Glutamatergic neuron (in vitro differentiated cells): ENCODE results near the gene KLHL36. TPM values are rescaled to one million over a fixed set of nuclear protein-coding genes. Genes with fewer than 3 reads are reported as not detected.

Experiments used
- DNase-seq: peaks from one replicate; pipeline ENCODE4 v3.0.0; 2022
- H3K27ac Mint-ChIP-seq: one replicate; pipeline ENCODE4 v1.8.0; 2020; ENCODE audit warnings: mild to moderate bottlenecking, mixed read lengths, inconsistent platforms; ENCODE audit not compliant: unreplicated experiment
- H3K27me3 Mint-ChIP-seq: one replicate; pipeline ENCODE4 v1.8.0; 2020; ENCODE audit warnings: mild to moderate bottlenecking, moderate library complexity, mixed read lengths, inconsistent platforms; ENCODE audit not compliant: unreplicated experiment
- H3K36me3 Mint-ChIP-seq: one replicate; pipeline ENCODE4 v1.8.0; 2020; ENCODE audit warnings: mild to moderate bottlenecking, mixed read lengths, inconsistent platforms; ENCODE audit not compliant: unreplicated experiment
- H3K4me1 Mint-ChIP-seq: one replicate; pipeline ENCODE4 v1.8.0; 2020; ENCODE audit warnings: mild to moderate bottlenecking, low read depth, mixed read lengths, inconsistent platforms; ENCODE audit not compliant: unreplicated experiment
- H3K4me3 Mint-ChIP-seq: one replicate; pipeline ENCODE4 v1.8.0; 2020; ENCODE audit warnings: mild to moderate bottlenecking, mixed read lengths, inconsistent platforms; ENCODE audit not compliant: unreplicated experiment
- H3K9me3 Mint-ChIP-seq: one replicate; pipeline ENCODE4 v1.8.0; 2020; ENCODE audit warnings: mild to moderate bottlenecking, moderate library complexity, mixed read lengths, inconsistent platforms; ENCODE audit not compliant: unreplicated experiment
- total RNA-seq: library from RNA; stranded (reverse); fragmentation: NEBNext Ultra II Directional; extraction: Animal tissue kit (Norgen Biotek cat#: 25700); gene quantifications from one replicate; pipeline ENCODE4 v1.2.1, GENCODE V29; 2021; ENCODE audit not compliant: unreplicated experiment
- TF ChIP-seq, protein P1 (sequence below): fragments of 200-600 bp; sonication (generic); IDR thresholded peaks from one replicate; pipeline ENCODE4 v1.5.0; 2021; ENCODE audit not compliant: partially characterized antibody, unreplicated experiment

KLHL36 gene
- total RNA-seq, 1 donor from 2014 or later, result 38.2 TPM

GRCh38 chr16:84710686-84711085 is 62.4 kb downstream of the KLHL36 start:
- DNase-seq, result no peak
- peaks cover 4% of the 10 kb centered on the region for H3K36me3 Mint-ChIP-seq
- peaks cover 10% of the 10 kb centered on the region for H3K9me3 Mint-ChIP-seq
- H3K27ac Mint-ChIP-seq, result no peak overlapping the region
- H3K4me1 Mint-ChIP-seq, result peaks cover 37% of the 10 kb centered on the region
- peaks cover 4% of the 10 kb centered on the region for H3K27me3 Mint-ChIP-seq
- TF ChIP-seq, protein P1, sequence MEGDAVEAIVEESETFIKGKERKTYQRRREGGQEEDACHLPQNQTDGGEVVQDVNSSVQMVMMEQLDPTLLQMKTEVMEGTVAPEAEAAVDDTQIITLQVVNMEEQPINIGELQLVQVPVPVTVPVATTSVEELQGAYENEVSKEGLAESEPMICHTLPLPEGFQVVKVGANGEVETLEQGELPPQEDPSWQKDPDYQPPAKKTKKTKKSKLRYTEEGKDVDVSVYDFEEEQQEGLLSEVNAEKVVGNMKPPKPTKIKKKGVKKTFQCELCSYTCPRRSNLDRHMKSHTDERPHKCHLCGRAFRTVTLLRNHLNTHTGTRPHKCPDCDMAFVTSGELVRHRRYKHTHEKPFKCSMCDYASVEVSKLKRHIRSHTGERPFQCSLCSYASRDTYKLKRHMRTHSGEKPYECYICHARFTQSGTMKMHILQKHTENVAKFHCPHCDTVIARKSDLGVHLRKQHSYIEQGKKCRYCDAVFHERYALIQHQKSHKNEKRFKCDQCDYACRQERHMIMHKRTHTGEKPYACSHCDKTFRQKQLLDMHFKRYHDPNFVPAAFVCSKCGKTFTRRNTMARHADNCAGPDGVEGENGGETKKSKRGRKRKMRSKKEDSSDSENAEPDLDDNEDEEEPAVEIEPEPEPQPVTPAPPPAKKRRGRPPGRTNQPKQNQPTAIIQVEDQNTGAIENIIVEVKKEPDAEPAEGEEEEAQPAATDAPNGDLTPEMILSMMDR, result no peak
- no peak overlapping the region for H3K4me3 Mint-ChIP-seq

Other genes starting within 250 kb of the KLHL36 start
- gene MEAK7, start 143.9 kb upstream of the KLHL36 start, total RNA-seq, result 44.8 TPM
- 545 TPM for gene COTL1, start 30.4 kb upstream of the KLHL36 start, total RNA-seq
- 100 TPM for gene USP10, start 51.5 kb downstream of the KLHL36 start, total RNA-seq
- gene CRISPLD2, start 171.5 kb downstream of the KLHL36 start, total RNA-seq, result 9.0 TPM